ENCODE measurements around the gene ITPR1. TPM values are rescaled to one million over a fixed set of nuclear protein-coding genes. Genes with fewer than 3 reads are reported as not detected.

The ITPR1 gene
- total and polyA plus RNA-seq, 2 experiments from 2014 or later: 6.8 to 21.0 TPM

GRCh38 chr3:4823385-4823784 is 330.2 kb downstream of the ITPR1 start (continued):
- no peak for TF ChIP-seq REST (IDR thresholded peaks at IDR 0.05; ENCODE audit: unreplicated experiment)
- no peak for TF ChIP-seq JUNB (IDR thresholded peaks at IDR 0.05; ENCODE audit: unreplicated experiment)
- TF ChIP-seq ZNF331 (CRISPR knock-in tag; IDR thresholded peaks at IDR 0.05; ENCODE audit: low read depth): no peak
- TF ChIP-seq, protein P1, sequence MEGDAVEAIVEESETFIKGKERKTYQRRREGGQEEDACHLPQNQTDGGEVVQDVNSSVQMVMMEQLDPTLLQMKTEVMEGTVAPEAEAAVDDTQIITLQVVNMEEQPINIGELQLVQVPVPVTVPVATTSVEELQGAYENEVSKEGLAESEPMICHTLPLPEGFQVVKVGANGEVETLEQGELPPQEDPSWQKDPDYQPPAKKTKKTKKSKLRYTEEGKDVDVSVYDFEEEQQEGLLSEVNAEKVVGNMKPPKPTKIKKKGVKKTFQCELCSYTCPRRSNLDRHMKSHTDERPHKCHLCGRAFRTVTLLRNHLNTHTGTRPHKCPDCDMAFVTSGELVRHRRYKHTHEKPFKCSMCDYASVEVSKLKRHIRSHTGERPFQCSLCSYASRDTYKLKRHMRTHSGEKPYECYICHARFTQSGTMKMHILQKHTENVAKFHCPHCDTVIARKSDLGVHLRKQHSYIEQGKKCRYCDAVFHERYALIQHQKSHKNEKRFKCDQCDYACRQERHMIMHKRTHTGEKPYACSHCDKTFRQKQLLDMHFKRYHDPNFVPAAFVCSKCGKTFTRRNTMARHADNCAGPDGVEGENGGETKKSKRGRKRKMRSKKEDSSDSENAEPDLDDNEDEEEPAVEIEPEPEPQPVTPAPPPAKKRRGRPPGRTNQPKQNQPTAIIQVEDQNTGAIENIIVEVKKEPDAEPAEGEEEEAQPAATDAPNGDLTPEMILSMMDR (conservative IDR thresholded peaks at IDR 0.05; ENCODE audit: low read depth in 2 of 2): no peak

- DNase-seq (ENCODE audit: low spot score) (no peak), ATAC-seq (0 out of 3 replicates have a peak, but pooled peaks have one; percentile 25)
- no peak overlapping the region for H3K27ac ChIP-seq (ENCODE audit: low read depth)
- no peaks in the 10 kb centered on the region for H3K27me3 ChIP-seq (ENCODE audit: insufficient read depth)
- peaks cover 18% of the 10 kb centered on the region for H3K4me1 Mint-ChIP-seq
- peaks cover 9% of the 10 kb centered on the region for H3K4me1 ChIP-seq (ENCODE audit: insufficient read depth)
- peaks cover 3% of the 10 kb centered on the region; the same call in 1 of the 3 replicates for H3K36me3 Mint-ChIP-seq (ENCODE audit: low read depth)
- no peaks in the 10 kb centered on the region for H3K9me2 ChIP-seq (ENCODE audit: insufficient read depth)
- H3K36me3 ChIP-seq (ENCODE audit: insufficient read depth): no peaks in the 10 kb centered on the region
- H3K27me3 Mint-ChIP-seq (ENCODE audit: insufficient read depth, low read depth, poor library complexity): peaks cover 2% of the 10 kb centered on the region
- H3K9me3 Mint-ChIP-seq: no peaks in the 10 kb centered on the region
- H3K79me2 ChIP-seq (replicated peaks; ENCODE audit: insufficient read depth): no peaks in the 10 kb centered on the region
- H4K20me1 ChIP-seq (replicated peaks; ENCODE audit: insufficient read depth): no peaks in the 10 kb centered on the region
- no peak overlapping the region for H3K4me2 ChIP-seq
- no peaks in the 10 kb centered on the region for H3F3A ChIP-seq (replicated peaks; ENCODE audit: low read depth)
- no peak overlapping the region for H3K4me3 ChIP-seq
- no peak overlapping the region for H3K27ac Mint-ChIP-seq
- no peak overlapping the region for H2AFZ ChIP-seq
- no peak overlapping the region for H3K4me3 Mint-ChIP-seq
- no peak for TF ChIP-seq POLR2AphosphoS5 (IDR thresholded peaks at IDR 0.05; ENCODE audit: low read depth)
- TF ChIP-seq, protein P2, sequence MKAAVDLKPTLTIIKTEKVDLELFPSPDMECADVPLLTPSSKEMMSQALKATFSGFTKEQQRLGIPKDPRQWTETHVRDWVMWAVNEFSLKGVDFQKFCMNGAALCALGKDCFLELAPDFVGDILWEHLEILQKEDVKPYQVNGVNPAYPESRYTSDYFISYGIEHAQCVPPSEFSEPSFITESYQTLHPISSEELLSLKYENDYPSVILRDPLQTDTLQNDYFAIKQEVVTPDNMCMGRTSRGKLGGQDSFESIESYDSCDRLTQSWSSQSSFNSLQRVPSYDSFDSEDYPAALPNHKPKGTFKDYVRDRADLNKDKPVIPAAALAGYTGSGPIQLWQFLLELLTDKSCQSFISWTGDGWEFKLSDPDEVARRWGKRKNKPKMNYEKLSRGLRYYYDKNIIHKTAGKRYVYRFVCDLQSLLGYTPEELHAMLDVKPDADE (IDR thresholded peaks at IDR 0.05): no peak
- no peak for TF ChIP-seq EZH2 (IDR thresholded peaks at IDR 0.05; ENCODE audit: low read depth, unreplicated experiment)
- no peak for TF ChIP-seq NANOG (IDR thresholded peaks at IDR 0.05; ENCODE audit: borderline replicate concordance)
- TF ChIP-seq CREB1 (CRISPR knock-in tag; IDR thresholded peaks at IDR 0.05; ENCODE audit: low read depth): no peak
- TF ChIP-seq ZNF331 (CRISPR knock-in tag; IDR thresholded peaks at IDR 0.05; ENCODE audit: low read depth): no peak
- no peak for TF ChIP-seq ZNF462 (CRISPR knock-in tag; IDR thresholded peaks at IDR 0.05)
- no peak for TF ChIP-seq STAT1 (IDR thresholded peaks at IDR 0.05; ENCODE audit: unreplicated experiment)
These were observed 331.1 kb downstream of the ITPR1 start for GRCh38 chr3:4823986-4824925.

All from GM23338 (cell line).